HG03066 (cell line): ENCODE measurements around the gene MARS1.
A peak's percentile ranks its signal among the peaks of the same experiment; 100 is the strongest.
"Not testable (repeated sequence)": the region's sequence is repeated elsewhere in the genome, so short reads cannot be mapped to it uniquely, and the experiment has no call there.

Source experiments
- ATAC-seq: cut with Tn5 transposase; IDR thresholded peaks from one replicate; pipeline ENCODE4 v1.9.1; 2021; ENCODE audit warnings: low read depth; ENCODE audit not compliant: unreplicated experiment

The MARS1 gene

GRCh38 chr12:57515408-57515933, 27.6 kb downstream of the MARS1 start:
- no peak for ATAC-seq

GRCh38 chr12:57515934-57516541, 28.2 kb downstream of the MARS1 start:
- no peak for ATAC-seq

- no peak for ATAC-seq
These were observed 28.8 kb downstream of the MARS1 start for GRCh38 chr12:57516617-57517153.

GRCh38 chr12:57517187-57517586, 29.3 kb downstream of the MARS1 start:
- ATAC-seq = no peak

GRCh38 chr12:57517718-57518117, 29.9 kb downstream of the MARS1 start:
- not testable (repeated sequence) for ATAC-seq

GRCh38 chr12:57518176-57518919, 30.5 kb downstream of the MARS1 start:
- ATAC-seq = no peak

GRCh38 chr12:57518920-57519795, 31.3 kb downstream of the MARS1 start:
- ATAC-seq = no peak

- ATAC-seq = peak; percentile 6
These were observed 31.9 kb downstream of the MARS1 start for GRCh38 chr12:57519796-57520052.

GRCh38 chr12:57520053-57520818, 32.4 kb downstream of the MARS1 start, which contains the start of gene DDIT3:
TSS of gene DDIT3 (minus strand) at chr12:57520514. CDS start at chr12:57517406, 3,108 bp downstream.
- ATAC-seq = peak; percentile 72

- no peak for ATAC-seq
These were observed 33.7 kb downstream of the MARS1 start for GRCh38 chr12:57521525-57522010.

GRCh38 chr12:57522011-57522886, 34.4 kb downstream of the MARS1 start, which contains the start of gene MBD6:
TSS of gene MBD6 (plus strand) at chr12:57522824. CDS start at chr12:57524304, 1,480 bp downstream.
- peak; percentile 38 for ATAC-seq

GRCh38 chr12:57522887-57523705, 35.2 kb downstream of the MARS1 start:
- ATAC-seq = no peak

- no peak for ATAC-seq
These were observed 36.1 kb downstream of the MARS1 start for GRCh38 chr12:57523706-57524614.

- ATAC-seq = no peak
These were observed 37.1 kb downstream of the MARS1 start for GRCh38 chr12:57524814-57525614.

- no peak for ATAC-seq
These were observed 37.9 kb downstream of the MARS1 start for GRCh38 chr12:57525615-57526383.
